Uterus (tissue), 4 donors: Measurements from ENCODE around the gene GJB2. TPM values are rescaled to one million over a fixed set of nuclear protein-coding genes. Genes with fewer than 3 reads are reported as not detected.

Source experiments
- DNase-seq, 2 donors: peaks; one replicate each; pipeline ENCODE4 v3.0.0-alpha.2; 2019 to 2020
- H3K27ac ChIP-seq, 2 donors: fragments of 200-600 bp; sonication (generic); 1 replicate in 1 of 2; 2 replicates in 1 of 2; pipeline ENCODE4 v1.5.1; 2016 to 2018
- H3K27me3 ChIP-seq, 2 donors: fragments of 200-600 bp; sonication (generic); one replicate each; pipeline ENCODE4 v1.5.1; 2018 to 2019; ENCODE audit warnings: control low read depth in 1 of 2
- H3K36me3 ChIP-seq, 2 donors: fragments of 200-600 bp; sonication (generic); one replicate each; pipeline ENCODE4 v1.5.1; 2019; ENCODE audit warnings: control low read depth in 1 of 2
- H3K4me1 ChIP-seq, 2 donors: fragments of 200-600 bp; sonication (generic); one replicate each; pipeline ENCODE4 v1.5.1; 2018 to 2019; ENCODE audit warnings: control low read depth in 1 of 2
- H3K4me3 ChIP-seq, 2 donors: fragments of 200-600 bp; sonication (generic); 1 replicate in 1 of 2; 2 replicates in 1 of 2; pipeline ENCODE4 v1.5.1; 2018 to 2019; ENCODE audit warnings: mild to moderate bottlenecking in 1 of 2
- H3K9me3 ChIP-seq, 2 donors: fragments of 200-600 bp; sonication (generic); one replicate each; pipeline ENCODE4 v1.5.1; 2019; ENCODE audit warnings: control low read depth in 1 of 2
- POLR2A ChIP-seq, 2 donors: fragments of 450-650 bp; IDR thresholded peaks; one replicate each; pipeline ENCODE4 v1.6.1; 2016; ENCODE audit warnings: antibody characterized with exemption in 2 of 2, mild to moderate bottlenecking in 1 of 2, moderate library complexity in 1 of 2
- intact Hi-C: fragments of 100-400 bp; cut with DNase I; formaldehyde crosslinking; loops from one replicate; pipeline ENCODE4 v1.15.1; 2023; ENCODE audit warnings: low total_unique reads
- total RNA-seq, 4 donors: library from RNA; depleted of rRNA in 3 of 4; stranded (reverse); fragments of >200 nt in 3 of 4; gene quantifications; one replicate each; pipeline versions ENCODE4 v1.1.0 to v1.2.4, GENCODE V29; 2014 to 2023
- TF ChIP-seq, protein P1 (sequence below), 4 experiments: fragments of 200-600 bp in 2 of 4; fragments of 450-650 bp in 2 of 4; sonication (generic) in 2 of 4; IDR thresholded peaks; one replicate each; pipeline ENCODE4 v1.5.1; 2016 to 2019; ENCODE audit warnings: antibody characterized with exemption in 4 of 4, mild to moderate bottlenecking in 2 of 4, moderate library complexity in 1 of 4
- donor health status: DM: yes; HTN: yes; CAD: no.

The GJB2 gene
- total RNA-seq, 4 donors from 2014 or later, result 1.2 to 2.5 TPM; not detected in 2

DNA sequence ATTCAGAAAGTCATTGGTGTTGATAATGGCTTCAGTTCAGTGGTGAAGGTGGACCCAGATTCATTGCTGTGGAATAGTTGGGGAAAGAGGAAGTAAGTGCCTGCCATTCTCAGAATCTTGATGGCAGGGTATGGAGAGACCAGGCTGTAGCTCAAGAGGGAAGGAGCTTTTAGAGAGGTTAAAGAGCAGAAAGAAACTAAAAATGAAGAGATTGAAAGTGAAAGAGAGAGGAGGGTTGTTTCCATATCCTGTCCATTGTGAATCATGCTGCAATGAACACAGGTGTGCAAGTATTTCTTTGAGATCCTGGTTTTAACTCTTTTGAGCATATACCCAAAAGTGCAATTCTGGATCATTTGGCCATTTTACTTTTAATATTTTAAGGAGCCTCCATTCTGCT lies 26.8 kb upstream of the GJB2 start:
- no peaks in the 10 kb centered on the region for H3K4me1 ChIP-seq
- H3K9me3 ChIP-seq, result no peaks in the 10 kb centered on the region
- no peak overlapping the region for H3K4me3 ChIP-seq
- H3K27me3 ChIP-seq, result no peaks in the 10 kb centered on the region
- no peak overlapping the region for H3K27ac ChIP-seq
- H3K36me3 ChIP-seq, result no peaks in the 10 kb centered on the region
- intact Hi-C loops, result no loop called here
- DNase-seq, result no peak
- TF ChIP-seq, protein P1, sequence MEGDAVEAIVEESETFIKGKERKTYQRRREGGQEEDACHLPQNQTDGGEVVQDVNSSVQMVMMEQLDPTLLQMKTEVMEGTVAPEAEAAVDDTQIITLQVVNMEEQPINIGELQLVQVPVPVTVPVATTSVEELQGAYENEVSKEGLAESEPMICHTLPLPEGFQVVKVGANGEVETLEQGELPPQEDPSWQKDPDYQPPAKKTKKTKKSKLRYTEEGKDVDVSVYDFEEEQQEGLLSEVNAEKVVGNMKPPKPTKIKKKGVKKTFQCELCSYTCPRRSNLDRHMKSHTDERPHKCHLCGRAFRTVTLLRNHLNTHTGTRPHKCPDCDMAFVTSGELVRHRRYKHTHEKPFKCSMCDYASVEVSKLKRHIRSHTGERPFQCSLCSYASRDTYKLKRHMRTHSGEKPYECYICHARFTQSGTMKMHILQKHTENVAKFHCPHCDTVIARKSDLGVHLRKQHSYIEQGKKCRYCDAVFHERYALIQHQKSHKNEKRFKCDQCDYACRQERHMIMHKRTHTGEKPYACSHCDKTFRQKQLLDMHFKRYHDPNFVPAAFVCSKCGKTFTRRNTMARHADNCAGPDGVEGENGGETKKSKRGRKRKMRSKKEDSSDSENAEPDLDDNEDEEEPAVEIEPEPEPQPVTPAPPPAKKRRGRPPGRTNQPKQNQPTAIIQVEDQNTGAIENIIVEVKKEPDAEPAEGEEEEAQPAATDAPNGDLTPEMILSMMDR (IDR thresholded peaks at IDR 0.05), result no peak
- TF ChIP-seq POLR2A (IDR thresholded peaks at IDR 0.05), result no peak

DNA sequence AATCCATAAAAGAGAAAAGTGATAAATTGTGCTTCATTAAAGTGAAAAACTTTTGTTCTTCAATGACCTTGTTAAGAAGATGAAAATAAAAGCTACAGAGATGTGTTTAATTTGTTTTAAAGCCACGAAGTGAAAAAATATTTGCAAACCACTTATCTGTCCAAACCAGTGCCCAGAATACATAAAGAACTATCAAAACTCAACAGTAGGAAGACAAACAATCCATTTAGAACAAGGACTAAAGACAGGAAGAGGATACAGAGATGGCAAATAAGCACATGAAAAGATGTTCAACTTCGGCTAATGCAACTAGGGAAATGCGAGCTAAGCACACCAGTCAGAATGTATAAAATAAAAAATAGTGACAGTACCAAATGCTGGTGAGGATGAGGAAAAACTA lies 24.4 kb upstream of the GJB2 start:
- H3K9me3 ChIP-seq, result no peaks in the 10 kb centered on the region
- TF ChIP-seq POLR2A (IDR thresholded peaks at IDR 0.05), result no peak
- TF ChIP-seq, protein P1 (IDR thresholded peaks at IDR 0.05), result no peak
- no peak for DNase-seq
- intact Hi-C loops, result no loop called here
- H3K27ac ChIP-seq, result no peak overlapping the region
- H3K27me3 ChIP-seq, result no peaks in the 10 kb centered on the region
- H3K36me3 ChIP-seq, result no peaks in the 10 kb centered on the region
- H3K4me3 ChIP-seq, result no peak overlapping the region
- no peaks in the 10 kb centered on the region for H3K4me1 ChIP-seq

DNA sequence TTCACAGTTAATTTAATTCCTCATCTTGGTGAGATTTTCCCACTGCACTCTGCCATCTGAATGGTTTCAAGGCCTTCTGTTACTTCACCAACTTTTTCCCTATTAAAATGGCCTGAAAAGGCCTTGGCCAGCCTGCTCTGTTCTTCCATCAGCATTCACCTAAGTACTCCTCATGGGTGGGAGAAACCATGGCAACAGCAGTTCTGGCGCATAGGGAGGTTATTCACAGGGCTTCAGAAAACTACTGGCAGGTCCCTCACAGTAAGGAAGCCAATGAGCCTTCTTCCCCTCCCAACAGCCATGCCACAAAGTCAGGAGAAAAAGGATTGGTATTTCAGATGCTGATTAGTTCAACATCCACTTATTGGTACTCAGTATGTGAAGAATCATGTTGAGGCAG lies 17.2 kb upstream of the GJB2 start:
- intact Hi-C loops, result no loop called here
- H3K27me3 ChIP-seq, result no peaks in the 10 kb centered on the region
- no peak overlapping the region for H3K4me3 ChIP-seq
- TF ChIP-seq, protein P1 (IDR thresholded peaks at IDR 0.05), result no peak
- no peak for TF ChIP-seq POLR2A (IDR thresholded peaks at IDR 0.05)
- DNase-seq, result no peak
- no peak overlapping the region for H3K27ac ChIP-seq
- no peaks in the 10 kb centered on the region for H3K9me3 ChIP-seq
- H3K4me1 ChIP-seq, result no peaks in the 10 kb centered on the region
- no peaks in the 10 kb centered on the region for H3K36me3 ChIP-seq

DNA sequence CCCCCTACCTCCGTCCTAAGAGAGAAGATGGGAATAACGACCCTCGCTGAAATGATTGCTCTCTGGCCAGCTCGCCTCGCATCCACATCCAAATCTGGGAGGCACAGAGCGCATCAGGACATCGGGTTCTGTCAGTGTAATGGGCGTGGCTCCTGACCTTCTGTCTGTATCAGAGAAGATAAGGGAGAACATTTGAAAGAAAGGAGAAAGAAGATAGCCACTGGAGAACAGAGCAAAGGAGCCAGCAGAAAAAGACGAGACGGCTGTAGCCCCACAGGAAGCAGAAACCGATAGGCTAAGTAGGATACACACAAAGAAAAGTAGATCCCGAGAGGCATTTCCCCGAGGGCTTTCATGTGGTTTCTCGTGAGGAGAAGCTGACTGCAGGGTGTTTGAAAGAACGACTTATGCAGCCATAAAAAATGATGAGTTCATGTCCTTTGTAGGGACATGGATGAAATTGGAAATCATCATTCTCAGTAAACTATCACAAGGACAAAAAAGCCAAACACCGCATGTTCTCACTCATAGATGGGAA lies 14.0 kb upstream of the GJB2 start:
- H3K9me3 ChIP-seq, result no peaks in the 10 kb centered on the region
- no peak for DNase-seq
- H3K27ac ChIP-seq, result no peak overlapping the region
- no peak overlapping the region for H3K4me3 ChIP-seq
- TF ChIP-seq, protein P1 (IDR thresholded peaks at IDR 0.05), result no peak
- TF ChIP-seq POLR2A (IDR thresholded peaks at IDR 0.05), result no peak
- intact Hi-C loops, result no loop called here
- no peaks in the 10 kb centered on the region for H3K27me3 ChIP-seq
- no peaks in the 10 kb centered on the region for H3K36me3 ChIP-seq
- no peaks in the 10 kb centered on the region for H3K4me1 ChIP-seq

DNA sequence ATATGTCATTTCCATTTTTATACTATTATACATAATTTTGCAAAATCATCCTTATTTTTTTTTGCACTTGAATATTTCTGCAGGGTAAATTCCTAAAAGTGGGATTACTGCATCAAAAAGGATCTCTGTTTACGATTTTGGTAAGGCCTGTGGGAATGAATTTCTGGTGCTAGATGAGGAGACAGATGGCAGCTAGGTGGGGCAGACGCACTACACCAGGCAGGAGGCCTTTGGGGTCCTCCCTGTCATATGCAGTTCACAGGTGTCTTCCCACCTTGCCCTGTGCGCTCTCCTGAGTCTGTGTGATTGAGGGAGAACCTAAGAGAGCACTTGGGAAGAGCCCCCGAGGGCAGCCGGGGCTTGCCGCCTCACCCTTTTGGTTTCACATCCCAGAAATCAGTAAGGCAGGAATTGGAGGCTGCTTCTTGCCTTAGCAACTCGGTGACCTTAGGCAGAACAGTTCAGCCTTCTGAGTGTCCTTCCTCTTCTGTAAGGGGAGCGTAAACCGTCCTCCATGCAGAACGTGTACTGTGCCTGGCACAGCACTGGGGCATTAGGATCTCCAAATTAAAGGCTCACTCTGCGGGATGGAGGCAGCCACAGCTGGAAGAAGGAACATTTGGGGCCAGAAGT lies 13.4 kb upstream of the GJB2 start:
- Histone ChIP-seq H3K27me3 (no peaks in the 10 kb centered on the region), H3K9me3 (no peaks in the 10 kb centered on the region), H3K4me3 (no peak overlapping the region), H3K27ac (no peak overlapping the region), H3K4me1 (no peaks in the 10 kb centered on the region), H3K36me3 (no peaks in the 10 kb centered on the region)
- intact Hi-C loops, result no loop called here
- DNase-seq, result no peak
- TF ChIP-seq, protein P1 (IDR thresholded peaks at IDR 0.05), result no peak
